K562 (cell line): ENCODE results near the gene BRCA1. TPM values are rescaled to one million over a fixed set of nuclear protein-coding genes. Genes with fewer than 3 reads are reported as not detected.

Source experiments
- C11orf30 ChIP-seq: fragments of 450-650 bp; IDR thresholded peaks from 2 replicates; pipeline ENCODE4 v1.6.1; 2016; ENCODE audit warnings: low read depth, mild to moderate bottlenecking
- CHAMP1 ChIP-seq: fragments of 450-650 bp; IDR thresholded peaks from 2 replicates; pipeline ENCODE4 v1.6.1; 2016; ENCODE audit warnings: mild to moderate bottlenecking
- DDX20 ChIP-seq: fragments of 450-650 bp; IDR thresholded peaks from 2 replicates; pipeline ENCODE4 v1.6.1; 2016; ENCODE audit warnings: missing genetic modification characterization, low read depth, mild to moderate bottlenecking, missing compliant biosample characterization, moderate library complexity
- DLX4 ChIP-seq: fragments of 250-450 bp; sonication (Bioruptor Pico); IDR thresholded peaks from 2 replicates; pipeline ENCODE4 v1.6.1; 2021; ENCODE audit warnings: mild to moderate bottlenecking
- ELK1 ChIP-seq: sonication (generic); formaldehyde crosslinking; IDR thresholded peaks from 2 replicates; pipeline ENCODE4 v1.8.1; 2022; ENCODE audit warnings: missing genetic modification reagents
- HCFC1 ChIP-seq: IDR thresholded peaks from 2 replicates; pipeline ENCODE4 v1.6.1; 2012; ENCODE audit warnings: low read depth, low read length, improper control_type of control experiment
- IRF1 ChIP-seq: sonication (generic); formaldehyde crosslinking; IDR thresholded peaks from 2 replicates; pipeline ENCODE4 v1.8.0; 2022; ENCODE audit warnings: missing genetic modification reagents, mild to moderate bottlenecking, borderline replicate concordance
- MECOM ChIP-seq: fragments of 250-450 bp; sonication (Bioruptor Pico); IDR thresholded peaks from 2 replicates; pipeline ENCODE4 v1.8.0; 2022; ENCODE audit warnings: inconsistent platforms
- MXI1 ChIP-seq: IDR thresholded peaks from 2 replicates; pipeline ENCODE4 v1.6.1; 2011; ENCODE audit warnings: low read depth, mild to moderate bottlenecking, improper control_type of control experiment, low read length
- RBM22 ChIP-seq: fragments of 200-400 bp; formaldehyde crosslinking; IDR thresholded peaks from 2 replicates; pipeline ENCODE4 v1.6.1; 2018; ENCODE audit warnings: low read length, low read depth; ENCODE audit not compliant: poor library complexity, severe bottlenecking
- SMC3 ChIP-seq: conservative IDR thresholded peaks from 2 replicates; pipeline ENCODE4 v1.6.1; 2011; ENCODE audit warnings: low read depth, low read length, improper control_type of control experiment; ENCODE audit not compliant: insufficient read depth
- TAL1 ChIP-seq: fragments of 450-650 bp; IDR thresholded peaks from 2 replicates; pipeline ENCODE4 v1.6.1; 2016; ENCODE audit warnings: mild to moderate bottlenecking
- THRB ChIP-seq: fragments of 450-650 bp; formaldehyde crosslinking; conservative IDR thresholded peaks from 2 replicates; pipeline ENCODE4 v1.4.0; 2022; ENCODE audit warnings: mild to moderate bottlenecking, missing genetic modification characterization
- ZBTB7A ChIP-seq: IDR thresholded peaks from 2 replicates; pipeline ENCODE4 v1.6.1; 2011; ENCODE audit warnings: low read depth, mild to moderate bottlenecking, low read length, moderate library complexity, borderline replicate concordance; ENCODE audit not compliant: control insufficient read depth
- ZC3H8 ChIP-seq: fragments of 450-650 bp; IDR thresholded peaks from 2 replicates; pipeline ENCODE4 v1.6.1; 2017
- ZKSCAN1 ChIP-seq: fragments of 150-350 bp; IDR thresholded peaks from 2 replicates; pipeline ENCODE4 v1.6.1; 2016; ENCODE audit warnings: low read depth, low read length
- ZNF217 ChIP-seq: sonication (generic); formaldehyde crosslinking; IDR thresholded peaks from 2 replicates; pipeline ENCODE4 v1.8.0; 2022; ENCODE audit warnings: mild to moderate bottlenecking, missing genetic modification reagents
- ZNF224 ChIP-seq: sonication (generic); formaldehyde crosslinking; IDR thresholded peaks from 2 replicates; pipeline ENCODE4 v1.8.0; 2022; ENCODE audit warnings: mild to moderate bottlenecking, missing genetic modification reagents
- ZNF274 ChIP-seq: IDR thresholded peaks from 2 replicates; pipeline ENCODE4 v1.6.1; 2011; ENCODE audit warnings: low read depth, mild to moderate bottlenecking, low read length, moderate library complexity, borderline replicate concordance
- ZNF347 ChIP-seq: fragments of 450-650 bp; formaldehyde crosslinking; IDR thresholded peaks from 2 replicates; pipeline ENCODE4 v1.4.0; 2020; ENCODE audit warnings: low read depth, mild to moderate bottlenecking, moderate library complexity
- ZNF695 ChIP-seq: fragments of 450-650 bp; formaldehyde crosslinking; IDR thresholded peaks from 2 replicates; pipeline ENCODE4 v1.4.0; 2020; ENCODE audit warnings: mild to moderate bottlenecking, moderate library complexity
- ZNF766 ChIP-seq: fragments of 200-800 bp; sonication (Bioruptor generic); conservative IDR thresholded peaks from 2 replicates; pipeline ENCODE4 v1.6.1; 2016; ENCODE audit warnings: missing genetic modification characterization, missing compliant biosample characterization
- ZNF830 ChIP-seq: fragments of 250-450 bp; sonication (Bioruptor Pico); IDR thresholded peaks from 2 replicates; pipeline ENCODE4 v1.5.0; 2021; ENCODE audit warnings: mild to moderate bottlenecking
- polyA plus RNA-seq, 8 experiments: library from polyadenylated mRNA; depleted of rRNA in 4 of 8; stranded (reverse) in 5 of 8; unstranded in 3 of 8; fragments of >200 nt; fragmentation: Nextera tagmentation in 2 of 8; fragmentation: Illumina TruSeq in 1 of 8; extraction: Ambion mirVana in 2 of 8; extraction: Trizol in 1 of 8; gene quantifications; 2 replicates each; pipeline versions ENCODE4 v1.2.1 to v1.2.3, GENCODE V29; 2011 to 2014; ENCODE audit warnings: inconsistent platforms in 1 of 8, missing spikeins in 1 of 8
- total RNA-seq, 7 experiments: library from RNA; depleted of rRNA in 6 of 7; stranded (reverse); fragments of >200 nt in 6 of 7; fragmentation: Illumina TruSeq in 2 of 7; extraction: Trizol in 2 of 7; gene quantifications; 2 replicates each; pipeline versions ENCODE4 v1.2.1 to v1.2.3, GENCODE V29; 2011 to 2021; ENCODE audit warnings: low replicate concordance in 1 of 7

Gene BRCA1
- total and polyA plus RNA-seq, 9 of the 15 experiments (the other 6 are each of a cell fraction or from before 2014, with no cell fraction given), result 25.9 to 95.3 (median 62.3) TPM

GRCh38 chr17:43170766-43171585 is 45.8 kb upstream of the BRCA1 start, which contains the start of gene NBR1 (continued):
- no peak for TF ChIP-seq ZC3H8
- TF ChIP-seq ZBTB7A, result peak; percentile 94
- no peak for TF ChIP-seq CHAMP1
- no peak; the same call in 1 of the 2 replicates for TF ChIP-seq HCFC1
- no peak for TF ChIP-seq IRF1 (CRISPR knock-in tag)
- TF ChIP-seq MXI1, result no peak; the same call in 1 of the 2 replicates
- 0 out of 2 replicates have a peak, but pooled peaks have one; percentile 86 for TF ChIP-seq ZNF830 (CRISPR knock-in tag)
- no peak for TF ChIP-seq C11orf30
- 0 out of 2 replicates have a peak, but pooled peaks have one; percentile 34 for TF ChIP-seq SMC3
- TF ChIP-seq ZNF224, result no peak
- no peak for TF ChIP-seq ZNF274
- TF ChIP-seq ZNF695 (CRISPR knock-in tag), result no peak
- no peak for TF ChIP-seq MECOM (CRISPR knock-in tag)
- TF ChIP-seq THRB (CRISPR knock-in tag), result 0 out of 2 replicates have a peak, but pooled peaks have one; percentile 44
- TF ChIP-seq TAL1, result no peak
- no peak for TF ChIP-seq RBM22
- TF ChIP-seq DLX4 (CRISPR knock-in tag), result no peak
- TF ChIP-seq ZNF347 (CRISPR knock-in tag), result no peak
- TF ChIP-seq DDX20 (tag), result no peak
- no peak for TF ChIP-seq ELK1 (CRISPR knock-in tag)
- 0 out of 2 replicates have a peak, but pooled peaks have one; percentile 20 for TF ChIP-seq ZKSCAN1
- TF ChIP-seq ZNF217 (CRISPR knock-in tag), result no peak
- TF ChIP-seq ZNF766 (CRISPR knock-in tag), result no peak
